Natural killer cell (primary cell): ENCODE measurements around the gene ADAM11. TPM values are rescaled to one million over a fixed set of nuclear protein-coding genes. Genes with fewer than 3 reads are reported as not detected.

Experiments
- ATAC-seq, 3 donors: fragments of 150-1000 bp in 2 of 3; fragments of 200-7000 bp in 1 of 3; cut with Tn5 transposase; 1 replicate in 1 of 3; 2 replicates in 2 of 3; pipeline ENCODE4 v1.10.0; 2021; ENCODE audit warnings: mild to moderate bottlenecking in 2 of 3, moderate library complexity in 2 of 3
- DNase-seq, 2 donors: peaks; one replicate each; pipeline versions ENCODE4 v3.0.0 to v3.0.0-alpha.2; 2013 to 2021; ENCODE audit warnings: mixed read lengths in 1 of 2
- H3K27ac ChIP-seq: one replicate; pipeline ENCODE4 v1.5.1; 2013; ENCODE audit warnings: mild to moderate bottlenecking, low read length
- H3K27me3 ChIP-seq: one replicate; pipeline ENCODE4 v1.6.1; 2013; ENCODE audit warnings: low read length; ENCODE audit not compliant: control insufficient read depth, insufficient read depth
- H3K36me3 ChIP-seq: one replicate; pipeline ENCODE4 v1.6.1; 2013; ENCODE audit warnings: low read length; ENCODE audit not compliant: control insufficient read depth, insufficient read depth
- H3K4me1 ChIP-seq: one replicate; pipeline ENCODE4 v1.6.1; 2013; ENCODE audit warnings: low read length; ENCODE audit not compliant: control insufficient read depth, insufficient read depth
- H3K4me3 ChIP-seq: one replicate; pipeline ENCODE4 v1.5.1; 2013; ENCODE audit warnings: low read length
- H3K9me3 ChIP-seq: one replicate; pipeline ENCODE4 v1.6.1; 2013; ENCODE audit warnings: low read length; ENCODE audit not compliant: control insufficient read depth, insufficient read depth
- H3K27ac Mint-ChIP-seq, 2 donors: one replicate each; pipeline ENCODE4 v1.8.0; 2022; ENCODE audit warnings: mild to moderate bottlenecking in 2 of 2, mixed read lengths in 2 of 2, moderate library complexity in 1 of 2
- H3K27me3 Mint-ChIP-seq, 2 donors: one replicate each; pipeline ENCODE4 v1.8.0; 2022; ENCODE audit warnings: low read depth in 2 of 2, mixed read lengths in 2 of 2
- H3K36me3 Mint-ChIP-seq: one replicate; pipeline ENCODE4 v1.8.0; 2022; ENCODE audit warnings: mixed read lengths
- H3K4me1 Mint-ChIP-seq, 2 donors: one replicate each; pipeline ENCODE4 v1.8.0; 2022; ENCODE audit warnings: mixed read lengths in 2 of 2
- H3K4me3 Mint-ChIP-seq: one replicate; pipeline ENCODE4 v1.8.0; 2022; ENCODE audit warnings: mild to moderate bottlenecking, moderate library complexity, mixed read lengths
- H3K9me3 Mint-ChIP-seq, 2 donors: one replicate each; pipeline ENCODE4 v1.8.0; 2022; ENCODE audit warnings: mixed read lengths in 2 of 2
- WGBS: methylation state at CpG from one replicate; pipeline ENCODE4 v1.1.7; 2013; ENCODE audit warnings: missing lambda C conversion rate; ENCODE audit not compliant: insufficient coverage; 5-methylcytosine and 5-hydroxymethylcytosine counted together
- intact Hi-C: fragments of 100-400 bp; cut with micrococcal nuclease; formaldehyde crosslinking; loops from one replicate; pipeline ENCODE4 v1.14.2; 2022
- total RNA-seq, 4 donors: library from RNA; stranded (reverse); fragments of 120-200 nt in 1 of 4; gene quantifications; one replicate each; pipeline versions ENCODE4 v1.2.3 to v1.2.4, GENCODE V29; 2013 to 2022
- TF ChIP-seq, protein P1 (sequence below): fragments of 200-600 bp; IDR thresholded peaks from one replicate; pipeline ENCODE4 v1.8.0; 2022; ENCODE audit warnings: antibody characterized with exemption

Gene ADAM11
- total RNA-seq, 3 donors from 2014 or later (not counting 1 experiment from before 2014, with no cell fraction given) = 0.18 to 0.28 (median 0.28) TPM

DNA sequence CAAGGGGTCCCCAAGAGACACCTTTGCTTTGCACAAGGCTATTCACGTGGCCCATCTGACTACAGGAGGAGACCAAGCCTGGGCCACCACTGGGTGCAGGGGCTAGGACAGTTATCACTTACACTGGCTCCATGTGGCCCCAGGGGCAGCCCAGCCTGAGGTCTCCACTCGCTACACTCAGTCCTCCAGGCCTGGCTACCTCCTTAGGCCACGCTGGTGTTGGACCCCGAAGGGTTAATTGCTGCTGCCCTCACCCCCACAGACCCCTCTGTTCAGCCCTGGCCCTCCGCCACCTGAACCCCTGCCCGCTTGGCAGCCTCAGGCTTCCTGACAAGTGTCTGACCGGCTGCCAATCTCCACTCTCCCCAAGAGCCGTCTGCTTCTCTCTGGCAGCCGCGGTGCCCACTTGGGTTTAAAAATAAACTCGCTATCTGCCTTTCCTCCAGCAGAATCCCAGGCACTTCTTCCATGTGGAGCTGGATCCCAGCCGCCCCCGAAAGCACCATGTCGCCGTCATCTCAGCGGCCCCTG lies 27.8 kb downstream of the ADAM11 start:
- Mint-ChIP-seq H3K9me3 (no peaks in the 10 kb centered on the region), H3K27ac (no peak overlapping the region), H3K27me3 (peaks cover 0 to 2% of the 10 kb centered on the region in 2 donors), H3K4me3 (no peak overlapping the region), H3K36me3 (no peaks in the 10 kb centered on the region), H3K4me1 (no peaks in the 10 kb centered on the region)
- 79% methylated on average over 16 of the region's 16 CpGs for WGBS
- TF ChIP-seq, protein P1, sequence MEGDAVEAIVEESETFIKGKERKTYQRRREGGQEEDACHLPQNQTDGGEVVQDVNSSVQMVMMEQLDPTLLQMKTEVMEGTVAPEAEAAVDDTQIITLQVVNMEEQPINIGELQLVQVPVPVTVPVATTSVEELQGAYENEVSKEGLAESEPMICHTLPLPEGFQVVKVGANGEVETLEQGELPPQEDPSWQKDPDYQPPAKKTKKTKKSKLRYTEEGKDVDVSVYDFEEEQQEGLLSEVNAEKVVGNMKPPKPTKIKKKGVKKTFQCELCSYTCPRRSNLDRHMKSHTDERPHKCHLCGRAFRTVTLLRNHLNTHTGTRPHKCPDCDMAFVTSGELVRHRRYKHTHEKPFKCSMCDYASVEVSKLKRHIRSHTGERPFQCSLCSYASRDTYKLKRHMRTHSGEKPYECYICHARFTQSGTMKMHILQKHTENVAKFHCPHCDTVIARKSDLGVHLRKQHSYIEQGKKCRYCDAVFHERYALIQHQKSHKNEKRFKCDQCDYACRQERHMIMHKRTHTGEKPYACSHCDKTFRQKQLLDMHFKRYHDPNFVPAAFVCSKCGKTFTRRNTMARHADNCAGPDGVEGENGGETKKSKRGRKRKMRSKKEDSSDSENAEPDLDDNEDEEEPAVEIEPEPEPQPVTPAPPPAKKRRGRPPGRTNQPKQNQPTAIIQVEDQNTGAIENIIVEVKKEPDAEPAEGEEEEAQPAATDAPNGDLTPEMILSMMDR = no peak
- Histone ChIP-seq H3K4me3 (no peak overlapping the region), H3K36me3 (no peaks in the 10 kb centered on the region), H3K27ac (no peak overlapping the region), H3K27me3 (no peaks in the 10 kb centered on the region), H3K4me1 (no peaks in the 10 kb centered on the region), H3K9me3 (no peaks in the 10 kb centered on the region)
- DNase-seq (no peak), ATAC-seq (no peak)
- intact Hi-C loops = no loop called here

GRCh38 chr17:44787271-44787940 lies 28.6 kb downstream of the ADAM11 start:
- no peaks in the 10 kb centered on the region for H3K9me3 Mint-ChIP-seq
- no peak for ATAC-seq

GRCh38 chr17:44788139-44788538 lies 29.4 kb downstream of the ADAM11 start:
- intact Hi-C loops = no loop called here
- ATAC-seq (no peak), DNase-seq (no peak)
- H3K36me3 Mint-ChIP-seq = no peaks in the 10 kb centered on the region
- H3K9me3 Mint-ChIP-seq = no peaks in the 10 kb centered on the region
- no peak overlapping the region for H3K27ac Mint-ChIP-seq
- no peaks in the 10 kb centered on the region for H3K9me3 ChIP-seq
- H3K4me1 ChIP-seq = no peaks in the 10 kb centered on the region
- TF ChIP-seq, protein P1 = no peak
- H3K4me1 Mint-ChIP-seq = no peaks in the 10 kb centered on the region
- no peaks in the 10 kb centered on the region for H3K36me3 ChIP-seq
- H3K27me3 ChIP-seq = no peaks in the 10 kb centered on the region
- H3K27me3 Mint-ChIP-seq = no peaks in the 10 kb centered on the region
- H3K27ac ChIP-seq = no peak overlapping the region
- H3K4me3 Mint-ChIP-seq = no peak overlapping the region
- no peak overlapping the region for H3K4me3 ChIP-seq
- 90% methylated on average over 5 of the region's 7 CpGs for WGBS

More at GRCh38 chr17:44787271-44787940, 28.6 kb downstream of the ADAM11 start:
- Histone ChIP-seq H3K9me3 (no peaks in the 10 kb centered on the region), H3K27me3 (no peaks in the 10 kb centered on the region), H3K4me1 (no peaks in the 10 kb centered on the region), H3K27ac (no peak overlapping the region), H3K4me3 (no peak overlapping the region), H3K36me3 (no peaks in the 10 kb centered on the region)
- H3K4me3 Mint-ChIP-seq = no peak overlapping the region
- no peak for DNase-seq
- no peak overlapping the region for H3K27ac Mint-ChIP-seq
- H3K4me1 Mint-ChIP-seq = no peaks in the 10 kb centered on the region
- WGBS = 85% methylated on average over 15 of the region's 15 CpGs
- TF ChIP-seq, protein P1 = no peak
- H3K27me3 Mint-ChIP-seq = no peaks in the 10 kb centered on the region
- intact Hi-C loops = no loop called here
- no peaks in the 10 kb centered on the region for H3K36me3 Mint-ChIP-seq

- WGBS = 100% methylated on average over 1 of the region's 1 CpG
- H3K27ac ChIP-seq = no peak overlapping the region
- Mint-ChIP-seq H3K27me3 (peaks cover 0 to 3% of the 10 kb centered on the region in 2 donors), H3K27ac (no peak overlapping the region), H3K4me1 (no peaks in the 10 kb centered on the region), H3K4me3 (no peak overlapping the region), H3K9me3 (no peaks in the 10 kb centered on the region), H3K36me3 (no peaks in the 10 kb centered on the region)
- H3K4me3 ChIP-seq = no peak overlapping the region
- H3K27me3 ChIP-seq = no peaks in the 10 kb centered on the region
- no peaks in the 10 kb centered on the region for H3K36me3 ChIP-seq
- no peak for ATAC-seq
- intact Hi-C loops = no loop called here
- H3K4me1 ChIP-seq = no peaks in the 10 kb centered on the region
- no peaks in the 10 kb centered on the region for H3K9me3 ChIP-seq
- TF ChIP-seq, protein P1 = no peak
- no peak for DNase-seq
Observed at GRCh38 chr17:44792276-44792675, 33.5 kb downstream of the ADAM11 start.
